HepG2 (cell line): ENCODE results near the gene TFCP2L1. TPM values are rescaled to one million over a fixed set of nuclear protein-coding genes. Genes with fewer than 3 reads are reported as not detected.

Experiments
- ATAC-seq: fragments of 200-7000 bp; cut with Tn5 transposase; 3 replicates; pipeline ENCODE4 v1.9.1; 2020; ENCODE audit warnings: mild to moderate bottlenecking, moderate library complexity
- BruUV-seq: library from RNA; stranded (reverse); fragments of 400-500 nt; replicated peaks from 2 replicates; lab custom pipeline; 2021; lab: Mats Ljungman, UMichigan
- CTCF ChIA-PET: fragments of 300-600 bp; formaldehyde crosslinking; extraction: SDS; loops from one replicate; lab custom pipeline; 2021; ENCODE audit warnings: low total read pairs, inconsistent platforms, low intra/inter-chr PET ratio; lab: Yijun Ruan, JAX
- POLR2A ChIA-PET: fragments of 350-600 bp; sonication (Branson Sonifier 250); formaldehyde crosslinking; loops from one replicate; lab custom pipeline; 2020; ENCODE audit warnings: antibody characterized with exemption, inconsistent platforms; lab: Yijun Ruan, JAX
- DNase-seq: peaks from one replicate; pipeline ENCODE4 v3.0.0-alpha.2; 2015; ENCODE audit warnings: low spot score
- FAIRE-seq: peaks from 3 replicates; lab custom pipeline; 2011; peaks lifted over from hg19 to GRCh38; lab: Jason Lieb, UNC
- H2AFZ ChIP-seq: one replicate; pipeline ENCODE4 v1.6.1; 2011; ENCODE audit warnings: low read length, inconsistent platforms
- H3K27ac ChIP-seq: fragments of 300-600 bp; 3 replicates; pipeline ENCODE4 v1.8.0; 2011; ENCODE audit warnings: mixed run types, mild to moderate bottlenecking, mixed read lengths, low read length, inconsistent platforms; ENCODE audit not compliant: insufficient read depth; ENCODE audit errors: extremely low read length
- H3K27me3 ChIP-seq, 2 experiments: fragments of 200-600 bp in 1 of 2; 2 replicates in 1 of 2; 3 replicates in 1 of 2; pipeline versions ENCODE4 v1.6.0 to v1.8.0; 2011; ENCODE audit warnings: low read length in 2 of 2, mild to moderate bottlenecking in 2 of 2, moderate library complexity in 2 of 2, inconsistent platforms in 1 of 2; ENCODE audit not compliant: insufficient read depth in 2 of 2, control insufficient read depth in 1 of 2
- H3K36me3 ChIP-seq, 2 experiments: fragments of 200-600 bp in 1 of 2; replicated peaks in 1 of 2; 2 replicates in 1 of 2; 3 replicates in 1 of 2; pipeline versions ENCODE4 v1.5.1 to v1.8.0; 2011; ENCODE audit warnings: low read length in 2 of 2, inconsistent platforms in 1 of 2; ENCODE audit not compliant: insufficient read depth in 2 of 2, control insufficient read depth in 1 of 2
- H3K4me1 ChIP-seq: 2 replicates; pipeline ENCODE4 v1.5.1; 2012; ENCODE audit warnings: low read length, inconsistent platforms; ENCODE audit not compliant: insufficient read depth
- H3K4me2 ChIP-seq: 2 replicates; pipeline ENCODE4 v1.6.0; 2011; ENCODE audit warnings: low read depth, low read length, inconsistent platforms
- H3K4me3 ChIP-seq, 3 experiments: fragments of 200-600 bp in 1 of 3; sonication (generic), shearing (Covaris generic) in 1 of 3; replicated peaks in 1 of 3; 2 replicates each; pipeline ENCODE4 v1.5.1; 2011 to 2016; ENCODE audit warnings: low read length in 3 of 3, inconsistent platforms in 2 of 3, low read depth in 2 of 3, mild to moderate bottlenecking in 2 of 3, control low read depth in 1 of 3, mixed read lengths in 1 of 3; ENCODE audit not compliant: insufficient read depth in 1 of 3
- H3K79me2 ChIP-seq: one replicate; pipeline ENCODE4 v1.6.1; 2011; ENCODE audit warnings: low read length, inconsistent platforms; ENCODE audit not compliant: insufficient read depth
- H3K9ac ChIP-seq: 2 replicates; pipeline ENCODE4 v1.6.0; 2011; ENCODE audit warnings: mild to moderate bottlenecking, low read depth, low read length, inconsistent platforms; ENCODE audit not compliant: insufficient read depth
- H3K9me3 ChIP-seq: 2 replicates; pipeline ENCODE4 v1.5.1; 2012; ENCODE audit warnings: mild to moderate bottlenecking, low read length
- H4K20me1 ChIP-seq: 2 replicates; pipeline ENCODE4 v1.6.0; 2011; ENCODE audit warnings: inconsistent platforms, mild to moderate bottlenecking, low read length, moderate library complexity; ENCODE audit not compliant: insufficient read depth
- HNRNPLL ChIP-seq: fragments of 200-400 bp; formaldehyde crosslinking; IDR thresholded peaks from 2 replicates; pipeline ENCODE4 v1.6.1; 2017; ENCODE audit warnings: mild to moderate bottlenecking, low read depth, low read length; ENCODE audit not compliant: poor library complexity, severe bottlenecking
- PRMT3 ChIP-seq: sonication (generic); formaldehyde crosslinking; IDR thresholded peaks from 2 replicates; pipeline ENCODE4 v1.8.1; 2022; ENCODE audit warnings: low read depth, mild to moderate bottlenecking, moderate library complexity, missing genetic modification reagents, borderline replicate concordance
- ZBTB2 ChIP-seq: sonication (generic); formaldehyde crosslinking; IDR thresholded peaks from 2 replicates; pipeline ENCODE4 v1.8.0; 2022; ENCODE audit warnings: low read depth, missing genetic modification reagents
- ZBTB40 ChIP-seq, 2 experiments: fragments of 450-650 bp in 1 of 2; sonication (generic) in 1 of 2; formaldehyde crosslinking in 1 of 2; IDR thresholded peaks; 2 replicates each; pipeline versions ENCODE4 v1.6.1 to v1.8.0; 2016 to 2022; ENCODE audit warnings: antibody characterized with exemption in 1 of 2, mild to moderate bottlenecking in 1 of 2, missing genetic modification reagents in 1 of 2
- ZFP91 ChIP-seq: sonication (generic); formaldehyde crosslinking; IDR thresholded peaks from 2 replicates; pipeline ENCODE4 v1.9.0; 2022; ENCODE audit warnings: missing genetic modification reagents, mild to moderate bottlenecking, borderline replicate concordance
- WGBS: methylation state at CpG from one replicate; pipeline ENCODE4 v1.1.6; 2017; ENCODE audit warnings: low lambda C conversion rate; 5-methylcytosine and 5-hydroxymethylcytosine counted together
- in situ Hi-C: cut with HindIII; loops from 2 replicates; pipeline ENCODE4 v1.10.0; 2017; ENCODE audit warnings: low pct_unique_long_range_greater_than_20kb; ENCODE audit not compliant: extremely low pct_ligation_motif_present
- intact Hi-C: fragments of 100-400 bp; cut with micrococcal nuclease; formaldehyde crosslinking; loops from one replicate; pipeline ENCODE4 v1.10.0; 2022; ENCODE audit not compliant: unreplicated experiment
- polyA plus RNA-seq, 8 experiments: library from polyadenylated mRNA; depleted of rRNA in 3 of 8; stranded (reverse) in 7 of 8; unstranded in 1 of 8; fragments of >200 nt; fragmentation: Illumina TruSeq in 4 of 8; extraction: Trizol in 4 of 8; gene quantifications; 2 replicates each; pipeline versions ENCODE4 v1.2.1 to v1.2.3, GENCODE V29; 2011 to 2016; ENCODE audit warnings: low read depth in 4 of 8, missing spikeins in 1 of 8, mixed read lengths in 1 of 8; ENCODE audit not compliant: insufficient read depth in 1 of 8
- total RNA-seq, 5 experiments: library from RNA; depleted of rRNA; stranded (reverse); fragments of >200 nt; fragmentation: Illumina TruSeq; extraction: Trizol; gene quantifications; 2 replicates each; pipeline ENCODE4 v1.2.3, GENCODE V29; 2016; ENCODE audit warnings: low read depth in 1 of 5
- TF ChIP-seq, protein P1 (sequence below): sonication (generic); formaldehyde crosslinking; IDR thresholded peaks from 2 replicates; pipeline ENCODE4 v1.8.1; 2023; ENCODE audit warnings: missing genetic modification reagents, mild to moderate bottlenecking, borderline replicate concordance

Gene TFCP2L1
- total and polyA plus RNA-seq, 2 of the 13 experiments (the other 11 are each of a cell fraction or from before 2014, with no cell fraction given), result under 0.01 TPM; not detected in 1

- DNase-seq (no peak), ATAC-seq (no peak), FAIRE-seq (no peak)
- ChIA-PET CTCF (no interaction called here), POLR2A (no interaction called here)
- no peaks in the 10 kb centered on the region for H3K79me2 ChIP-seq
- no peak overlapping the region for H3K4me3 ChIP-seq
- H3K9me3 ChIP-seq, result no peaks in the 10 kb centered on the region
- TF ChIP-seq PRMT3 (CRISPR knock-in tag) (no peak), ZFP91 (no peak), ZBTB40 (IDR thresholded peaks at IDR 0.05) (no peak), ZBTB40 (CRISPR knock-in tag; IDR thresholded peaks at IDR 0.05) (no peak), HNRNPLL (no peak), ZBTB2 (CRISPR knock-in tag) (no peak)
- TF ChIP-seq, protein P1, sequence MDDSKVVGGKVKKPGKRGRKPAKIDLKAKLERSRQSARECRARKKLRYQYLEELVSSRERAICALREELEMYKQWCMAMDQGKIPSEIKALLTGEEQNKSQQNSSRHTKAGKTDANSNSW (CRISPR knock-in tag), result no peak
- no TSS peak for BruUV-seq
- H3K27ac ChIP-seq, result no peak overlapping the region
- no peak overlapping the region for H2AFZ ChIP-seq
- H3K4me2 ChIP-seq, result no peak overlapping the region
- H4K20me1 ChIP-seq, result no peaks in the 10 kb centered on the region
- no peak overlapping the region for H3K9ac ChIP-seq
- in situ Hi-C loops, result no loop called here
- 4% methylated on average over 13 of the region's 14 CpGs for WGBS
- H3K36me3 ChIP-seq, result no peaks in the 10 kb centered on the region
- H3K27me3 ChIP-seq, result peaks cover 12 to 77% of the 10 kb centered on the region in 2 experiments
- intact Hi-C loops, result no loop called here
- no peaks in the 10 kb centered on the region for H3K4me1 ChIP-seq
Measured at GRCh38 chr2:121200419-121201315, 84.3 kb downstream of the TFCP2L1 start.
